DOHH2 (cell line): Measurements from ENCODE around the gene RPAP2.
"Not testable (repeated sequence)": the region's sequence is repeated elsewhere in the genome, so short reads cannot be mapped to it uniquely, and the experiment has no call there.

Source experiments
- EZH2phosphoT487 ChIP-seq: fragments of 200-600 bp; sonication (generic); IDR thresholded peaks from 2 replicates; pipeline ENCODE4 v1.6.1; 2017; ENCODE audit warnings: borderline replicate concordance, mild to moderate bottlenecking, antibody characterized with exemption, low read length, moderate library complexity, mixed read lengths
- TF ChIP-seq, protein P1 (sequence below): fragments of 200-600 bp; sonication (generic); IDR thresholded peaks from one replicate; pipeline ENCODE4 v1.5.1; 2014; ENCODE audit warnings: antibody characterized with exemption, mild to moderate bottlenecking, low read depth, low read length; ENCODE audit not compliant: poor library complexity, severe bottlenecking

GRCh38 chr1:92281411-92281810 is 17.4 kb upstream of the RPAP2 start:
- TF ChIP-seq, protein P1, sequence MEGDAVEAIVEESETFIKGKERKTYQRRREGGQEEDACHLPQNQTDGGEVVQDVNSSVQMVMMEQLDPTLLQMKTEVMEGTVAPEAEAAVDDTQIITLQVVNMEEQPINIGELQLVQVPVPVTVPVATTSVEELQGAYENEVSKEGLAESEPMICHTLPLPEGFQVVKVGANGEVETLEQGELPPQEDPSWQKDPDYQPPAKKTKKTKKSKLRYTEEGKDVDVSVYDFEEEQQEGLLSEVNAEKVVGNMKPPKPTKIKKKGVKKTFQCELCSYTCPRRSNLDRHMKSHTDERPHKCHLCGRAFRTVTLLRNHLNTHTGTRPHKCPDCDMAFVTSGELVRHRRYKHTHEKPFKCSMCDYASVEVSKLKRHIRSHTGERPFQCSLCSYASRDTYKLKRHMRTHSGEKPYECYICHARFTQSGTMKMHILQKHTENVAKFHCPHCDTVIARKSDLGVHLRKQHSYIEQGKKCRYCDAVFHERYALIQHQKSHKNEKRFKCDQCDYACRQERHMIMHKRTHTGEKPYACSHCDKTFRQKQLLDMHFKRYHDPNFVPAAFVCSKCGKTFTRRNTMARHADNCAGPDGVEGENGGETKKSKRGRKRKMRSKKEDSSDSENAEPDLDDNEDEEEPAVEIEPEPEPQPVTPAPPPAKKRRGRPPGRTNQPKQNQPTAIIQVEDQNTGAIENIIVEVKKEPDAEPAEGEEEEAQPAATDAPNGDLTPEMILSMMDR: not testable (repeated sequence)
- TF ChIP-seq EZH2phosphoT487: not testable (repeated sequence)
